Spinal cord (tissue), 10 donors: ENCODE measurements around the gene MGAT5. TPM values are rescaled to one million over a fixed set of nuclear protein-coding genes. Genes with fewer than 3 reads are reported as not detected.

Source experiments
- DNase-seq, 6 donors: peaks; one replicate each; pipeline versions ENCODE4 v3.0.0 to v3.0.0-alpha.2; 2013 to 2015; ENCODE audit warnings: low spot score in 6 of 6, low read depth in 4 of 6
- H3K27ac ChIP-seq: one replicate; pipeline ENCODE4 v1.5.1; 2013; ENCODE audit warnings: low read depth, low read length, control low read depth
- H3K27me3 ChIP-seq: one replicate; pipeline ENCODE4 v1.6.1; 2013; ENCODE audit warnings: low read length; ENCODE audit not compliant: control insufficient read depth, insufficient read depth
- H3K36me3 ChIP-seq: one replicate; pipeline ENCODE4 v1.6.1; 2013; ENCODE audit warnings: low read length; ENCODE audit not compliant: control insufficient read depth, insufficient read depth
- H3K4me1 ChIP-seq: one replicate; pipeline ENCODE4 v1.6.1; 2013; ENCODE audit warnings: low read length; ENCODE audit not compliant: control insufficient read depth, insufficient read depth
- H3K4me3 ChIP-seq: one replicate; pipeline ENCODE4 v1.5.1; 2013; ENCODE audit warnings: low read depth, low read length, control low read depth
- H3K9me3 ChIP-seq: one replicate; pipeline ENCODE4 v1.6.1; 2013; ENCODE audit warnings: low read length; ENCODE audit not compliant: control insufficient read depth, insufficient read depth
- WGBS: methylation state at CpG from one replicate; pipeline ENCODE4 v1.1.5; 2013; ENCODE audit warnings: missing lambda C conversion rate; ENCODE audit not compliant: insufficient coverage; 5-methylcytosine and 5-hydroxymethylcytosine counted together
- polyA plus RNA-seq, 2 donors: library from polyadenylated mRNA; unstranded; fragments of 120-200 nt; gene quantifications; one replicate each; pipeline ENCODE4 v1.2.1, GENCODE V29; 2013; ENCODE audit not compliant: insufficient read length in 2 of 2
- total RNA-seq, 2 donors: library from RNA; depleted of rRNA in 1 of 2; stranded (reverse); fragments of 120-200 nt in 1 of 2; fragments of >200 nt in 1 of 2; gene quantifications; one replicate each; pipeline versions ENCODE4 v1.2.3 to v1.2.4, GENCODE V29; 2013 to 2014
- donor health status: healthy.

The MGAT5 gene
- total and polyA plus RNA-seq, 4 donors = 45.8 to 76.6 (median 48.3) TPM

- H3K27me3 ChIP-seq = no peaks in the 10 kb centered on the region
- no peaks in the 10 kb centered on the region for H3K36me3 ChIP-seq
- WGBS = 93% methylated on average over 2 of the region's 5 CpGs
- no peak overlapping the region for H3K27ac ChIP-seq
- DNase-seq = no peak
- no peak overlapping the region for H3K4me3 ChIP-seq
- H3K9me3 ChIP-seq = no peaks in the 10 kb centered on the region
- H3K4me1 ChIP-seq = no peaks in the 10 kb centered on the region
These were observed 28.0 kb downstream of the MGAT5 start for GRCh38 chr2:134281815-134282419.

- DNase-seq = no peak
- H3K4me3 ChIP-seq = no peak overlapping the region
- H3K27me3 ChIP-seq = no peaks in the 10 kb centered on the region
- no peaks in the 10 kb centered on the region for H3K36me3 ChIP-seq
- no peaks in the 10 kb centered on the region for H3K4me1 ChIP-seq
- H3K9me3 ChIP-seq = no peaks in the 10 kb centered on the region
- no peak overlapping the region for H3K27ac ChIP-seq
- 97% methylated on average over 3 of the region's 4 CpGs for WGBS
These were observed 28.9 kb downstream of the MGAT5 start for GRCh38 chr2:134282629-134283400.

GRCh38 chr2:134283661-134284060, 29.8 kb downstream of the MGAT5 start:
- H3K4me3 ChIP-seq = no peak overlapping the region
- no peaks in the 10 kb centered on the region for H3K36me3 ChIP-seq
- no peak for DNase-seq
- 79% methylated on average over 4 of the region's 5 CpGs for WGBS
- no peaks in the 10 kb centered on the region for H3K4me1 ChIP-seq
- H3K9me3 ChIP-seq = no peaks in the 10 kb centered on the region
- H3K27me3 ChIP-seq = no peaks in the 10 kb centered on the region
- H3K27ac ChIP-seq = no peak overlapping the region

GRCh38 chr2:134284119-134284670, 30.3 kb downstream of the MGAT5 start:
- Histone ChIP-seq H3K4me1 (no peaks in the 10 kb centered on the region), H3K9me3 (no peaks in the 10 kb centered on the region), H3K4me3 (no peak overlapping the region), H3K27ac (no peak overlapping the region), H3K36me3 (no peaks in the 10 kb centered on the region), H3K27me3 (no peaks in the 10 kb centered on the region)
- WGBS = no CpG with 5 or more reads among the region's 1 CpG
- DNase-seq = no peak

- WGBS = no CpG with 5 or more reads among the region's 2 CpGs
- Histone ChIP-seq H3K9me3 (no peaks in the 10 kb centered on the region), H3K27me3 (no peaks in the 10 kb centered on the region), H3K27ac (no peak overlapping the region), H3K4me3 (no peak overlapping the region), H3K36me3 (no peaks in the 10 kb centered on the region), H3K4me1 (no peaks in the 10 kb centered on the region)
- no peak for DNase-seq
These were observed 33.5 kb downstream of the MGAT5 start for GRCh38 chr2:134287323-134287722.

- DNase-seq = no peak
- WGBS = 98% methylated on average over 3 of the region's 3 CpGs
- Histone ChIP-seq H3K4me1 (no peaks in the 10 kb centered on the region), H3K27me3 (no peaks in the 10 kb centered on the region), H3K36me3 (no peaks in the 10 kb centered on the region), H3K4me3 (no peak overlapping the region), H3K27ac (no peak overlapping the region), H3K9me3 (no peaks in the 10 kb centered on the region)
These were observed 34.9 kb downstream of the MGAT5 start for GRCh38 chr2:134288814-134289213.

- H3K36me3 ChIP-seq = no peaks in the 10 kb centered on the region
- 96% methylated on average over 6 of the region's 6 CpGs for WGBS
- no peaks in the 10 kb centered on the region for H3K27me3 ChIP-seq
- no peaks in the 10 kb centered on the region for H3K9me3 ChIP-seq
- no peak overlapping the region for H3K4me3 ChIP-seq
- H3K27ac ChIP-seq = no peak overlapping the region
- DNase-seq = no peak
- H3K4me1 ChIP-seq = no peaks in the 10 kb centered on the region
These were observed 35.4 kb downstream of the MGAT5 start for GRCh38 chr2:134289225-134289624.

- no peak overlapping the region for H3K4me3 ChIP-seq
- H3K27ac ChIP-seq = no peak overlapping the region
- no peaks in the 10 kb centered on the region for H3K36me3 ChIP-seq
- no peaks in the 10 kb centered on the region for H3K4me1 ChIP-seq
- H3K9me3 ChIP-seq = no peaks in the 10 kb centered on the region
- no peak for DNase-seq
- no peaks in the 10 kb centered on the region for H3K27me3 ChIP-seq
These were observed 36.5 kb downstream of the MGAT5 start for GRCh38 chr2:134290358-134290757.

GRCh38 chr2:134292514-134292913, 38.6 kb downstream of the MGAT5 start:
- WGBS = 70% methylated on average over 3 of the region's 3 CpGs
- Histone ChIP-seq H3K4me3 (no peak overlapping the region), H3K27me3 (no peaks in the 10 kb centered on the region), H3K27ac (no peak overlapping the region), H3K4me1 (no peaks in the 10 kb centered on the region), H3K36me3 (no peaks in the 10 kb centered on the region), H3K9me3 (no peaks in the 10 kb centered on the region)
- DNase-seq = no peak
